ENCODE results near the gene GATAD2B.

DNA sequence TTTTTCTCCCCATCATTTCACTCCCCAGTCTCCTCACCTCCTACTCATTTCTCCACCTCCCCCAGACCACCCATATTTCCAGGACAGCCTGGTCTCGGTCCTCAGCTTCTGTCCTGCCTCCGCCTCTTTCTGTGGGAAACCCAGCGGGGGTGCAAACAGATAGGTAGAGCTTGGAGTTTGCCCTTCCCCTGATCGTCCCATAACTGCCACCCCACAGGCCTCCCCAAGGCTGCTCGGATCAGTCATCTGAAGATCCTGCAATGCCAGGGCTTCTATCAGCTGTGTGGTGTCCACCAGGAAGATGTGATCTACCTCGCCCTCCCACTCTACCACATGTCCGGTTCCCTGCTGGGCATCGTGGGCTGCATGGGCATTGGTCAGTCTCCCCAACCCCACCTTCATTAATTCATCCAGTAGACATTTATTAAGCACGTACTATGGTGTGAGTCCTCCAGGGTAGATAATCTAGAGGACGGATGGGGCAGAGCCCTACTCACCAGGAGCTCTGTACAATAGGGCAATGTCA, 145.9 kb downstream of the GATAD2B start:
- TF ChIP-seq EZH2 (IDR thresholded peaks at IDR 0.05; ENCODE audit: borderline replicate concordance, low read length): no peak
- TF ChIP-seq, protein P1, sequence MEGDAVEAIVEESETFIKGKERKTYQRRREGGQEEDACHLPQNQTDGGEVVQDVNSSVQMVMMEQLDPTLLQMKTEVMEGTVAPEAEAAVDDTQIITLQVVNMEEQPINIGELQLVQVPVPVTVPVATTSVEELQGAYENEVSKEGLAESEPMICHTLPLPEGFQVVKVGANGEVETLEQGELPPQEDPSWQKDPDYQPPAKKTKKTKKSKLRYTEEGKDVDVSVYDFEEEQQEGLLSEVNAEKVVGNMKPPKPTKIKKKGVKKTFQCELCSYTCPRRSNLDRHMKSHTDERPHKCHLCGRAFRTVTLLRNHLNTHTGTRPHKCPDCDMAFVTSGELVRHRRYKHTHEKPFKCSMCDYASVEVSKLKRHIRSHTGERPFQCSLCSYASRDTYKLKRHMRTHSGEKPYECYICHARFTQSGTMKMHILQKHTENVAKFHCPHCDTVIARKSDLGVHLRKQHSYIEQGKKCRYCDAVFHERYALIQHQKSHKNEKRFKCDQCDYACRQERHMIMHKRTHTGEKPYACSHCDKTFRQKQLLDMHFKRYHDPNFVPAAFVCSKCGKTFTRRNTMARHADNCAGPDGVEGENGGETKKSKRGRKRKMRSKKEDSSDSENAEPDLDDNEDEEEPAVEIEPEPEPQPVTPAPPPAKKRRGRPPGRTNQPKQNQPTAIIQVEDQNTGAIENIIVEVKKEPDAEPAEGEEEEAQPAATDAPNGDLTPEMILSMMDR (IDR thresholded peaks at IDR 0.05; ENCODE audit: low read length): no peak

Measured in OCI-LY1 (cell line).